Measurements from ENCODE around the gene RGS1.
A peak's percentile ranks its signal among the peaks of the same experiment; 100 is the strongest.

DNA sequence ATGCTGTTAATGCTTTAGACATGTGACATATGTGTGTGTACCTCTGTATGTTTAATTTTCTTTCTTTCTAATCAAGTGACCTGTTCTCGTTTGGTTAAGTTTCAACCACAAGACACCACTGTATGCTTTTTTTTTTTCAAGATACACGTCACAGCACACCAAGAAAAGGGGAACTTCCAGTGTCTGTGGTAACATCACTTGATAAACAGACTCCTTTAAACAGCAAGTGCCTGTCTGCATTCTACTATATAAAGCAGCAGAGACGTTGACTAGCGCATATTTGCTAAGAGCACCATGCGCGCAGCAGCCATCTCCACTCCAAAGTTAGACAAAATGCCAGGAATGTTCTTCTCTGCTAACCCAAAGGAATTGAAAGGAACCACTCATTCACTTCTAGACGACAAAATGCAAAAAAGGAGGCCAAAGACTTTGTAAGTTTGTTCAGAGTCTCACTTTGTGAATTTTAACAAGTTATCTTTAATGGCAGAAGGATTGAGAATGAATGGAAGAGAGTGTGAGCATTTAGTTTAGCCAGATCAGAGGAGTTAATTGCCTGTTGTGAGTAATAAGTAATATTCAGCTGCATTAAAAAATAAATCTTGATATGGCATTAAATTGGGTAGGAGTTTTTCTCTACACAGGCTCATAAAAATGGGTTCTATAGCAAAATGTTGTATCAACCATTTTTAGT, at the start of gene RGS1:
- TF ChIP-seq, protein P1, sequence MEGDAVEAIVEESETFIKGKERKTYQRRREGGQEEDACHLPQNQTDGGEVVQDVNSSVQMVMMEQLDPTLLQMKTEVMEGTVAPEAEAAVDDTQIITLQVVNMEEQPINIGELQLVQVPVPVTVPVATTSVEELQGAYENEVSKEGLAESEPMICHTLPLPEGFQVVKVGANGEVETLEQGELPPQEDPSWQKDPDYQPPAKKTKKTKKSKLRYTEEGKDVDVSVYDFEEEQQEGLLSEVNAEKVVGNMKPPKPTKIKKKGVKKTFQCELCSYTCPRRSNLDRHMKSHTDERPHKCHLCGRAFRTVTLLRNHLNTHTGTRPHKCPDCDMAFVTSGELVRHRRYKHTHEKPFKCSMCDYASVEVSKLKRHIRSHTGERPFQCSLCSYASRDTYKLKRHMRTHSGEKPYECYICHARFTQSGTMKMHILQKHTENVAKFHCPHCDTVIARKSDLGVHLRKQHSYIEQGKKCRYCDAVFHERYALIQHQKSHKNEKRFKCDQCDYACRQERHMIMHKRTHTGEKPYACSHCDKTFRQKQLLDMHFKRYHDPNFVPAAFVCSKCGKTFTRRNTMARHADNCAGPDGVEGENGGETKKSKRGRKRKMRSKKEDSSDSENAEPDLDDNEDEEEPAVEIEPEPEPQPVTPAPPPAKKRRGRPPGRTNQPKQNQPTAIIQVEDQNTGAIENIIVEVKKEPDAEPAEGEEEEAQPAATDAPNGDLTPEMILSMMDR (IDR thresholded peaks at IDR 0.05), result no peak
- TF ChIP-seq POLR2A (IDR thresholded peaks at IDR 0.05), result peak in 1 of 2 donors; percentile 55

Data from vagina (tissue), 2 donors.